Endothelial cell of umbilical vein (primary cell): ENCODE measurements around the gene ITSN2. TPM values are rescaled to one million over a fixed set of nuclear protein-coding genes. Genes with fewer than 3 reads are reported as not detected.

ENCODE experiments used
- BruUV-seq: library from RNA; stranded (reverse); fragments of 400-500 nt; replicated peaks from 2 replicates; lab custom pipeline; 2021; lab: Mats Ljungman, UMichigan
- CTCF ChIA-PET: fragments of 300-600, 350-600 bp; sonication (Branson Sonifier 250); formaldehyde crosslinking; loops from one replicate; lab custom pipeline; 2021; ENCODE audit warnings: antibody characterized with exemption, inconsistent platforms; lab: Charles Lee
- POLR2A ChIA-PET: fragments of 300-600, 350-600 bp; sonication (Branson Sonifier 250); formaldehyde crosslinking; loops from one replicate; lab custom pipeline; 2021; ENCODE audit warnings: antibody characterized with exemption, inconsistent platforms; lab: Charles Lee
- DNase-seq: peaks from one replicate; pipeline ENCODE4 v3.0.0-alpha.2; 2011; ENCODE audit warnings: low read depth, low spot score
- FAIRE-seq: peaks from 2 replicates; lab custom pipeline; 2011; peaks lifted over from hg19 to GRCh38; lab: Jason Lieb, UNC
- H2AFZ ChIP-seq: 2 replicates; pipeline ENCODE4 v1.6.0; 2012; ENCODE audit warnings: low read depth, low read length, control low read depth, inconsistent platforms
- H3K27ac ChIP-seq: 2 replicates; pipeline ENCODE4 v1.5.1; 2011; ENCODE audit warnings: low read depth, mild to moderate bottlenecking, control low read depth, low read length, moderate library complexity; ENCODE audit not compliant: insufficient read depth
- H3K27me3 ChIP-seq, 2 experiments: 2 replicates each; pipeline versions ENCODE4 v1.6.0 to v1.6.1; 2011; ENCODE audit warnings: low read length in 2 of 2, mixed read lengths in 1 of 2; ENCODE audit not compliant: control insufficient read depth in 2 of 2, insufficient read depth in 2 of 2
- H3K36me3 ChIP-seq, 2 experiments: 2 replicates in 1 of 2; 3 replicates in 1 of 2; pipeline ENCODE4 v1.5.1; 2011; ENCODE audit warnings: low read length in 2 of 2, mild to moderate bottlenecking in 1 of 2, moderate library complexity in 1 of 2; ENCODE audit not compliant: control insufficient read depth in 2 of 2, insufficient read depth in 2 of 2; ENCODE audit errors: extremely low read depth in 1 of 2
- H3K4me1 ChIP-seq: 3 replicates; pipeline ENCODE4 v1.5.1; 2011; ENCODE audit warnings: mild to moderate bottlenecking, low read length; ENCODE audit not compliant: control insufficient read depth, insufficient read depth; ENCODE audit errors: extremely low read depth
- H3K4me2 ChIP-seq: 2 replicates; pipeline ENCODE4 v1.6.1; 2011; ENCODE audit warnings: low read length, control low read depth, mixed read lengths; ENCODE audit not compliant: insufficient read depth
- H3K4me3 ChIP-seq, 3 experiments: fragments of 200-600 bp in 1 of 3; sonication (generic), shearing (Covaris generic) in 1 of 3; replicated peaks in 1 of 3; 2 replicates each; pipeline ENCODE4 v1.5.1; 2011 to 2016; ENCODE audit warnings: control low read depth in 3 of 3, low read length in 3 of 3, mild to moderate bottlenecking in 2 of 3, inconsistent platforms in 1 of 3, low read depth in 1 of 3, moderate library complexity in 1 of 3; ENCODE audit not compliant: insufficient read depth in 1 of 3
- H3K79me2 ChIP-seq: 2 replicates; pipeline ENCODE4 v1.6.0; 2012; ENCODE audit warnings: low read length, inconsistent platforms; ENCODE audit not compliant: control insufficient read depth, insufficient read depth
- H3K9ac ChIP-seq: replicated peaks from 2 replicates; pipeline ENCODE3; 2011; ENCODE audit warnings: low read length, control low read depth; ENCODE audit not compliant: insufficient read depth; ENCODE audit errors: extremely low read depth
- H3K9me1 ChIP-seq: replicated peaks from 3 replicates; pipeline ENCODE4 v1.6.0; 2011; ENCODE audit warnings: mild to moderate bottlenecking, low read length; ENCODE audit not compliant: control insufficient read depth, insufficient read depth; ENCODE audit errors: extremely low read depth
- H3K9me3 ChIP-seq: replicated peaks from 2 replicates; pipeline ENCODE4 v1.5.1; 2012; ENCODE audit warnings: low read length, inconsistent platforms; ENCODE audit not compliant: control insufficient read depth, insufficient read depth
- H4K20me1 ChIP-seq: replicated peaks from 2 replicates; pipeline ENCODE3; 2011; ENCODE audit warnings: mild to moderate bottlenecking, low read length; ENCODE audit not compliant: control insufficient read depth, insufficient read depth; ENCODE audit errors: extremely low read depth
- CTCF ChIP-seq, 2 donors: IDR thresholded peaks; 1 replicate in 1 of 2; 2 replicates in 1 of 2; pipeline ENCODE4 v1.5.1; 2011; ENCODE audit warnings: low read length in 2 of 2, mild to moderate bottlenecking in 2 of 2, moderate library complexity in 2 of 2, control low read depth in 1 of 2, inconsistent platforms in 1 of 2, low read depth in 1 of 2; ENCODE audit not compliant: insufficient read depth in 1 of 2; ENCODE audit errors: extremely low read depth in 1 of 2
- EZH2 ChIP-seq: IDR thresholded peaks from 2 replicates; pipeline ENCODE4 v1.6.1; 2012; ENCODE audit warnings: borderline replicate concordance, low read depth, mild to moderate bottlenecking, moderate library complexity, low read length, inconsistent platforms; ENCODE audit not compliant: severe bottlenecking
- FOS ChIP-seq: IDR thresholded peaks from 2 replicates; pipeline ENCODE4 v1.6.1; 2011; ENCODE audit warnings: mild to moderate bottlenecking, low read length, moderate library complexity, borderline replicate concordance; ENCODE audit not compliant: insufficient read depth
- POLR2A ChIP-seq: IDR thresholded peaks from 2 replicates; pipeline ENCODE4 v1.6.1; 2012; ENCODE audit warnings: low read depth, mild to moderate bottlenecking, control low read depth, low read length
- POLR2AphosphoS5 ChIP-seq: IDR thresholded peaks from 2 replicates; pipeline ENCODE4 v1.6.1; 2012; ENCODE audit warnings: low read depth, mild to moderate bottlenecking, control low read depth, low read length, moderate library complexity; ENCODE audit not compliant: insufficient read depth
- dilution Hi-C: fragments of 300-500 bp; cut with MboI; formaldehyde crosslinking; loops from one replicate; pipeline ENCODE4 v1.15.0; 2019; ENCODE audit warnings: low sequenced_read_pairs; ENCODE audit not compliant: extremely low pct_ligation_motif_present
- intact Hi-C: fragments of 100-400 bp; cut with micrococcal nuclease; formaldehyde crosslinking; loops from one replicate; pipeline ENCODE4 v1.10.0; 2022
- polyA plus RNA-seq, 4 experiments: library from polyadenylated mRNA; depleted of rRNA in 3 of 4; stranded (reverse) in 3 of 4; unstranded in 1 of 4; fragments of >200 nt; gene quantifications; 2 replicates each; pipeline versions ENCODE4 v1.2.1 to v1.2.3, GENCODE V29; 2011 to 2012; ENCODE audit warnings: missing spikeins in 1 of 4
- total RNA-seq: library from RNA; stranded (reverse); gene quantifications from 2 replicates; pipeline ENCODE4 v1.2.3, GENCODE V29; 2021

ITSN2 gene
- total and polyA plus RNA-seq, 2 donors (not counting 3 experiments of a cell fraction or from before 2014, with no cell fraction given) = 30.5 to 56.8 TPM

GRCh38 chr2:24365051-24365450 is 4.7 kb upstream of the ITSN2 start:
- Histone ChIP-seq H3K4me3 (no peak overlapping the region), H3K27ac (peak overlapping the region; percentile 67), H3K9me3 (no peaks in the 10 kb centered on the region), H3K4me2 (peak overlapping the region; percentile 53), H3K9me1 (no peaks in the 10 kb centered on the region), H4K20me1 (no peaks in the 10 kb centered on the region), H3K4me1 (peaks cover 23% of the 10 kb centered on the region), H3K27me3 (no peaks in the 10 kb centered on the region), H2AFZ (peak overlapping the region; percentile 49), H3K79me2 (peaks cover 2% of the 10 kb centered on the region), H3K36me3 (no peaks in the 10 kb centered on the region), H3K9ac (peak overlapping the region; percentile 31)
- DNase-seq = peak; percentile 95
- intact Hi-C loops = loop anchor here (2.0 to 10.0 kb wide), 3 partner anchors 32 to 440 kb away; partner anchors contain the start of genes ATAD2B and TP53I3
- no TSS peak for BruUV-seq
- ChIA-PET POLR2A (no interaction called here), CTCF (interaction anchor here (1.0 kb wide), 1 partner anchor 14 kb away, joined by 3 read pairs; no protein-coding TSS in a partner anchor)
- dilution Hi-C loops = no loop called here
- peak; percentile 37 for TF ChIP-seq POLR2A
- no peak for TF ChIP-seq FOS
- no peak for TF ChIP-seq CTCF (IDR thresholded peaks at IDR 0.05; ENCODE audit: extremely low read depth in 1 of 2, insufficient read depth in 1 of 2, low read depth in 1 of 2, low read length in 2 of 2)
- no peak for TF ChIP-seq EZH2
- peak; percentile 69 for TF ChIP-seq POLR2AphosphoS5
- peak; percentile 98 for FAIRE-seq

- CTCF ChIA-PET = interaction anchor here (1.2 kb wide), 2 partner anchors 9 to 279 kb away, joined by 3 to 4 read pairs; no protein-coding TSS in a partner anchor
- FAIRE-seq (no peak), DNase-seq (no peak)
- peaks cover 2% of the 10 kb centered on the region for H4K20me1 ChIP-seq
- peaks cover 29% of the 10 kb centered on the region for H3K4me1 ChIP-seq
- no peaks in the 10 kb centered on the region for H3K9me3 ChIP-seq
- POLR2A ChIA-PET = no interaction called here
- no peak overlapping the region for H3K27ac ChIP-seq
- H3K36me3 ChIP-seq = no peaks in the 10 kb centered on the region
- no peak for TF ChIP-seq POLR2A
- H2AFZ ChIP-seq = no peak overlapping the region
- dilution Hi-C loops (no loop called here), intact Hi-C loops (loop anchor here (10.0 kb wide), 1 partner anchor 438 kb away; the partner anchor contains the start of gene ATAD2B)
- no peaks in the 10 kb centered on the region for H3K9me1 ChIP-seq
- no peak overlapping the region for H3K4me2 ChIP-seq
- H3K4me3 ChIP-seq = no peak overlapping the region
- no peaks in the 10 kb centered on the region for H3K27me3 ChIP-seq
- no peak overlapping the region for H3K9ac ChIP-seq
- H3K79me2 ChIP-seq = peaks cover 19% of the 10 kb centered on the region
- BruUV-seq = no TSS peak
These were observed 3.0 kb upstream of the ITSN2 start for GRCh38 chr2:24363301-24363700.
